ENCODE measurements around the gene AHCYL2.

DNA sequence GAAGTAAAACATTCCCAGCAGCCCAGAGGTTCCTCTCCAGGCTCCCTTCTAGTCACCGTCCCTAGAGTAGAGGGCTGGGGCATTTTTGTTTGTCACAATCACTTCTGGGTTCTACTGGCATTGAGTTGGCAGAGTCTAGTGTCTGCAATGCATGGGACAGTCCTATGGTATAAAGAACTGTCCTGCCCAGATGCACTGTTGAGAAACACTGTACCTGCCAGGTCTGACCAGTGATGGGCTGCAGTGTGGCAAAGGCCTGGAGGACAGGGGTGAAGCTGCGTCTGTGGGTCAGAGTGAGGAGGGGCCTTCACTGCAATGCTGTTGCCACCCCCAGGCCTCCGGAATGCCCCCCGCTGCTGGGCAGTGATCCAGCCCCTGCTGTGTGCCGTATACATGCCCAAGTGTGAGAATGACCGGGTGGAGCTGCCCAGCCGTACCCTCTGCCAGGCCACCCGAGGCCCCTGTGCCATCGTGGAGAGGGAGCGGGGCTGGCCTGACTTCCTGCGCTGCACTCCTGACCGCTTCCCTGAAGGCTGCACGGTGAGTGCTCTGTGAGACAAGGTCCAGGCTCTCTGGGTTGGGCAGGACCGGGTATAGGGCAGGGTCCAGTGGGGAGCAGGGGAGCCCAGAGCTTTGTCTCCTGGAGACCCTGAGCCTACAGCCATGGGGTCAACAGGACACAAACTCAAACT lies 21.6 kb upstream of the AHCYL2 start:
- TF ChIP-seq POLR2A (IDR thresholded peaks at IDR 0.05): no peak
- TF ChIP-seq, protein P1, sequence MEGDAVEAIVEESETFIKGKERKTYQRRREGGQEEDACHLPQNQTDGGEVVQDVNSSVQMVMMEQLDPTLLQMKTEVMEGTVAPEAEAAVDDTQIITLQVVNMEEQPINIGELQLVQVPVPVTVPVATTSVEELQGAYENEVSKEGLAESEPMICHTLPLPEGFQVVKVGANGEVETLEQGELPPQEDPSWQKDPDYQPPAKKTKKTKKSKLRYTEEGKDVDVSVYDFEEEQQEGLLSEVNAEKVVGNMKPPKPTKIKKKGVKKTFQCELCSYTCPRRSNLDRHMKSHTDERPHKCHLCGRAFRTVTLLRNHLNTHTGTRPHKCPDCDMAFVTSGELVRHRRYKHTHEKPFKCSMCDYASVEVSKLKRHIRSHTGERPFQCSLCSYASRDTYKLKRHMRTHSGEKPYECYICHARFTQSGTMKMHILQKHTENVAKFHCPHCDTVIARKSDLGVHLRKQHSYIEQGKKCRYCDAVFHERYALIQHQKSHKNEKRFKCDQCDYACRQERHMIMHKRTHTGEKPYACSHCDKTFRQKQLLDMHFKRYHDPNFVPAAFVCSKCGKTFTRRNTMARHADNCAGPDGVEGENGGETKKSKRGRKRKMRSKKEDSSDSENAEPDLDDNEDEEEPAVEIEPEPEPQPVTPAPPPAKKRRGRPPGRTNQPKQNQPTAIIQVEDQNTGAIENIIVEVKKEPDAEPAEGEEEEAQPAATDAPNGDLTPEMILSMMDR (IDR thresholded peaks at IDR 0.05 in 4 of 5, conservative IDR thresholded peaks at IDR 0.05 in 1 of 5): no peak

All from gastrocnemius medialis (tissue), 4 donors.